ENCODE measurements around the gene HERC2. TPM values are rescaled to one million over a fixed set of nuclear protein-coding genes. Genes with fewer than 3 reads are reported as not detected.

The HERC2 gene
- total RNA-seq, 1 donor from 2014 or later = 62.2 TPM

GRCh38 chr15:28099555-28100140 is 222.3 kb downstream of the HERC2 start:
- no peak for DNase-seq (ENCODE audit: low spot score)

DNA sequence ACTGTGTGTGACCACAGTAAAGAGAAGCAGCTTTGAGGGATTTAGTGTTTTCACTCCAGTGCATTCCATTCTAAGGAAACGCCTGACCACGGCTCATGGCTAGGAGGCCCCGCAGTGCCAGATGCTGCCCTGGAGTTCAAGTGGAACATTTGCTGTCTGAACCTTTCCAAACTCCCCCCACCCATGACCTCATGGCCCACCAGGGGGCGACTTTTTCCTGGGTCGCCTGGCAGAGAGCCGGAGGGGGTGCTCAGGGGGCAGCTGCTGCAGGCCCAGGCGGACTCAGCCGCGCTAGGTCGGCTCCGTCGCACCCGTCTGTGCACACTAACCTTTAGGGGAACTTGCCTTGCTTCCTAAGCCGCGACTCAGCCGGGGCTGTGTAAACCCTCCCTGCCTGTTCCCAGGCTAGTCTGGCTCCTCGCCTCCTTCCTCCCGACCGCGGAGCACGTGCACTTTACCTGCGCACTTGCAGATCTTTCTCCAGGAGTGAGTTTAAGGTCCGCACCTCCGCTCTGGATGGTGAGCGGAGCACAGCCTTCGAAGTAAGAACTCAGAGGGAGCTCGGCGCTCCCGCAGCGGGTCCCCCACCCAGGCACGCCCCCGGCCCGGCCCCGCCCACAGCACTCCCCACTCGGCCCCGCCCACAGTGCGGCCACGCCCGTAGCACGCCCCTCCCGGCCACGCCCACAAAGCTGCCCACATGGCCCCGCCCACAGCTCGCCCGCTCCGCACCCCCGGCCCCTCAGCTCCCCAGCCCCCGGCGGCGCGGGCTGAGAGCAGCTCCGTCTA is 223.0 kb downstream of the HERC2 start, which contains the start of gene OCA2:
OCA2 (minus strand) TSS at position 550 of the 789 bp plus-strand sequence. CDS start 17,441 bp downstream, outside the sequence.
- DNase-seq (ENCODE audit: low spot score) = peak; percentile 86

DNA sequence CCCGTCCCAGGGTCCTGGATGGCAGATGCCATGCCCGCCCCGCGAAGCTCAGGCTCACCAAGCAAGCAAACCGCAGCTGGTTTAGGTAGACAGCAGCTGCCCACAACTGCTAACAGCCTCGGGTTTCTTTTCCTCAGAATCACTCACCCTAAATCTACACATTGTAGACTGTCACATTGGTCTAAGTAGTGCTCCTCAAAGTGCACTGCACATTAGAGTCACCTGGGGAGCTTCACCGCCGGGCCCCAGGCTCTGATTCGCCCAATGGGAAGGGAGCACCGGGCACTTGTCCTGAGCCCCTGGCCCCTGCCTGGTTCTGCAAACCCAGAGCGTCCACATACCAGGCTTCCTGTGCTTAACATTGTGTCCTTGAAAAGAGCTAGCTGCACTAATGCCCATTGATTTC is 223.6 kb downstream of the HERC2 start:
- DNase-seq (ENCODE audit: low spot score) = no peak

DNA sequence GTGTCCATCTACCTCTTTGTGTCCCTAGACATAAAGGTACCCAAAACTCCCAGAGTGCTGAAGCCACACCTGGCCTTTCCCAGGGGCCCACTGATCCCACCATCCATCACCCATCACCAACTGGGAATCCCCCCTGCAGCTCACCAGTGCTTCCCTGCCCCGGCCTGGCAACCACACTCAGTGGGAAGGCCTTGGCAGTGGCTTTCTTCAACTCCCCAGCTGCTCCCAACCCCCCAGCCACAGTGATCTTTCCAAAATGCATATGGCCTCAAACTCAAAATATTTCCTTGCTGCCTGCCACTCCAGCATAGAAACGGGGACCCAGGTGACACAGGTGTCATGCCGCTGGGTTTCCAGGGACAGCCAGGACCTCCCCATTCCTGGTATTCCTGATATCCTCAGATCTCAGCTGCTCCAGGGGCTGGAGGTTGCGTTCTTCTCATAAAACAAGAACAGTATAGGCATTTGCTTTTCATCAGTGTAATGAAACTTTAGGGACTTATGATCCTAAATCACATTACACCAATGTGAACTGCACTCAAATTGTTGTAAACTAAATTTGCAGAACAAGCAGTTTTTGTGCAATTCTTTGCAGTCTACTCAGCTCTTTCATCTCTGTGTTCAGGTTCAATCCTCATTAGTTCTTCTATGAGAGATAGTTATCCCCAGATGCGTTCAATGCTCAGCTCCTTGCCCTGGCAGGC is 224.2 kb downstream of the HERC2 start:
- no peak for DNase-seq (ENCODE audit: low spot score)

- peak; percentile 84 for DNase-seq (ENCODE audit: low spot score)
Observed at GRCh38 chr15:28096670-28097431, 225.1 kb downstream of the HERC2 start.

DNA sequence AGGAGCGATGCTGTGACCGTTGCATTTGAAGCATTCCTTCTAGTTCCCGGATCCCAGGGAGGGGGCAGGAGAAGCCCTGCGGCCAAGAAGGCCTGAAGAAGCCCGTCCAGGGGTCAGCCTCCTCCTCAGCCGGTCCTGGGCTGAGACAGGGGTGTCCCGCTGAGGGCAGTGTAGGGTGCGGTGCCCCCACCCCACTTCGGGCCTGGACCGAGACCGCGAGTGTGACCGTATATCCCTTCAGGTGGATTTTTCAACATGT is 225.6 kb downstream of the HERC2 start:
- DNase-seq (ENCODE audit: low spot score) = no peak

DNA sequence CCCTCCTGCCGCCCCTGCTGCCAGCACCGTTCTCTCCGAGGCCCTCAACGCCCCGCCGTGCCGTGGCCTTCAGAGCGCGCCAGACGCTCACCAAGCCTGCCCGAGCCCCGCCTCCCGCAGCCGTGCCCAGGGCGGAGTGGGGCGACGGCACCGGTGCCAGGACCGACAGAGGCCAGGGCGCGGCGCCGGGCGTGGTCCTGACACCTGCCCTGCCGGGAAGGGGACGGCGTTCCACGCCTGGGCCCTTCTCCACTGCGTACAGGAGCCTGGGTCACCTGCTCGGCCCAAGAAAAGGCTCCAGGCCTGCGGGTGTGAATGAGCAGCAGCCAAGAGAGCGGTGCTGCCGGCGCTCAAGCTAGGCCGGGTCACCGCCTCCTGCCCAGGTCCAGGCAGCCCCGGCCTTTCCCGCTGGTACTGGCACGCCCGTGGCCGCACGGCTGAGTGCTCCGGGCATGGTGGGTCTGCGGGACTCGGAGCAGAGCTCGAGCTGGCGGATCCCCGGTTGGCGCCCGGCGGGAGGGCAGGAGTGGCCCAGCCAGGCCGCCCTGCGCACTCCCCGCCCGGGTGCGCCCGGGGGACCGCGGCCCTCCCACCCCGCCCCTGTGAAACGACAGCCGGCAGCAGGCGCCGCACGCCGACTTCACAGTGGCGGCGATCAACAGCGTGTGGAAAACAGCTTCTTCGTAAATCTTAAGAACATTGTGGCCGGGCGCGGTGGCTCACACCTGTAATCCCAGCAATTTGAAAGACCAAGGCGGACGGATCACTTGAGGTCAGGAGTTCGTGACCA is 227.1 kb downstream of the HERC2 start:
- peak; percentile 90 for DNase-seq (ENCODE audit: low spot score)

DNA sequence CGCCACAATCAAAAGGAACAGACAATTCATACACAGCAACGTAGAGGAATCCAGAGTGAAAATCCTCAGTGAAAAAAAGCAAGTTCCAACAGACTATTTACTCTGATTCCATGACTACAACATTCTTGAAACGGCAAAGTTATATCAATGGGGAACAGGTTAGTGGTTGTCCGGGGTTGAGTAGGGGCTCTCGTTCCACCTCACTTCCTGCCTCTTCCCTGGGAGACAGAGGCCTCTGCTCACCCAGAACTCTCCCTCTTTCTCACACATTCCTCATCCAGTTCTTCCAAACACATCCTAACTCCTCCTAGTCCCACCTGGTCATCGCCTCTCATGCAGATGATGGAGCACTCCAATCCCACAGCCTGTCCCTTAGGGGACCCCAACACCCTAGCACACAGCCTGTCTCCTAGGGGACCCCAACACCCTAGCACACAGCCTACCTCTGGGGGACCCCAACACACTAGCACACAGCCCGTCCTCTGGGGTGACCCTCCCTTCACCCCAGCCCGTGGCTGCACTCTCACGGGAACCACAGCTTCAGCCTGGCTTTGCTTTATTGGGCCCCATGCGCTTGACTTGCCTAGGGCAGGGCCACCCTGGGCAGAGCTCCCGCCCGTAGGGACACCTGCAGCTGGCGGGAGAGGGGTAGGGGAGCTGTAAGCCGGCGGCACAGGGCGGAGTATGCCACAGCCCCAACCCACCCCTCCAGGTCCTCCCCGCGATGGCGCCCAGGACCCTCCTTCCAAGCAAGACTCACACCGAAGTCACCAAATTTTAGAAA is 228.0 kb downstream of the HERC2 start:
- no peak for DNase-seq (ENCODE audit: low spot score)

DNA sequence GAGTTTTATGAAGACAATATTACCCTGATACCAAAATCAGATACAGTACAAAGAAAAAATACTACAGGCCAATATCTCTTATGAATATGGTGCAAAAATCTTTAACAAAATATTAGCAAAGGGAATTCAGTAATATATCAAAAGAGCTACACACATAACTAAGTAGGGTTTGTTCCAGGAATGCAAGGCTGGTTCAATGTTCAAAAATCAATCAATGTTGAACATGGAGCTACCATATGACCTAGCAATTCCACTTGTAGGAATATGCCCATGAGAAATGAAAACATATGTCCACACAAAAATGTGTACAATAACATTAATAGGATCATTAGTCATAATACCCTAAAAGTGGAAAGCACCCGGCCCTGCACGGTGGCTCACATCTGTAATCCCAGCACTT is 230.7 kb downstream of the HERC2 start:
- no peak for DNase-seq (ENCODE audit: low spot score)

DNA sequence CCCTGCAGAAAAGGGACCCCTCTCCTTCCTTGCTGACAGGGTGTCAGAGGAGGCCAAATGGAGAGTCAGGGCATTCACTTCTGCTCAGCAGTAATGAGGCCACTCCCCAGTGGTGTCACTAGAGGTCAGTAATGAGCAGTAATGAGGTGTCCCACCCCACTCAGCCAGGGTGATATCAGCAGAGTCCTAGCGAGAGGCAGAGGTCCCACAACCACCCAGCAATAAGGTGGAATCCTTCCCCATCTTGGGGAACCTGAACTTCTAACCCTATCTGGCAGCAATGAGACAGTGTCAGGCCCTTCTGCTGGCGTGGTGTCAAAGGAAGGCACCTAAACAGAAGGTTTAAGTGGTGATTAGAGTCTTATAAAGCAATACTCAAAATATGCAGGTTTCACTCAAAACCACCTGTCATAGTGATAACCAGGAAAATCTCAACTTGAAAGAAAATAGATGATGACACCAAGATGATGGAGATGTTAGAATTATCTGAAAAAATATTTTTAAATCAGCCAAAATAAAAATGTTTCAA is 235.7 kb downstream of the HERC2 start:
- DNase-seq (ENCODE audit: low spot score) = no peak

- no peak for DNase-seq (ENCODE audit: low spot score)
Observed at GRCh38 chr15:28085489-28086174, 236.3 kb downstream of the HERC2 start.

DNA sequence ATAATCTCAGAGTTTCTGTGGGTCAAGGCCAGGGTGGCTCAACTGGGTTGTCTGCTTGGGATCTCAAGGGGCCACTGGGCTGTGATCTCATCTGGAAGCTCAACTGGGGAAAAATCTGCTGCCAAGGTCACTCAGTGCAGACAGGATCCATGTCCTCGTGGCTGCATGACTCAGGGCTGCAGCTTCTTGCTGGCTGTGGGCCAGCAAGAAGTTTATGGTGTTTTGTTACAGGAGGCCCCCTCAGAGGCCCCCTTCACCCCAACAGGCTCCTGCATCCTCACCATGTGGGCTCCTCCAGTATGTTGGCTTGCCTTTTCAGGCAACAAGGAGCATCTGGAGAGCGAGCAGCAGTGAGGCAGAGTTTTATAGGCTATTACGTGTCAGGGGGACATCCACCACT is 237.4 kb downstream of the HERC2 start:
- DNase-seq (ENCODE audit: low spot score) = no peak

DNA sequence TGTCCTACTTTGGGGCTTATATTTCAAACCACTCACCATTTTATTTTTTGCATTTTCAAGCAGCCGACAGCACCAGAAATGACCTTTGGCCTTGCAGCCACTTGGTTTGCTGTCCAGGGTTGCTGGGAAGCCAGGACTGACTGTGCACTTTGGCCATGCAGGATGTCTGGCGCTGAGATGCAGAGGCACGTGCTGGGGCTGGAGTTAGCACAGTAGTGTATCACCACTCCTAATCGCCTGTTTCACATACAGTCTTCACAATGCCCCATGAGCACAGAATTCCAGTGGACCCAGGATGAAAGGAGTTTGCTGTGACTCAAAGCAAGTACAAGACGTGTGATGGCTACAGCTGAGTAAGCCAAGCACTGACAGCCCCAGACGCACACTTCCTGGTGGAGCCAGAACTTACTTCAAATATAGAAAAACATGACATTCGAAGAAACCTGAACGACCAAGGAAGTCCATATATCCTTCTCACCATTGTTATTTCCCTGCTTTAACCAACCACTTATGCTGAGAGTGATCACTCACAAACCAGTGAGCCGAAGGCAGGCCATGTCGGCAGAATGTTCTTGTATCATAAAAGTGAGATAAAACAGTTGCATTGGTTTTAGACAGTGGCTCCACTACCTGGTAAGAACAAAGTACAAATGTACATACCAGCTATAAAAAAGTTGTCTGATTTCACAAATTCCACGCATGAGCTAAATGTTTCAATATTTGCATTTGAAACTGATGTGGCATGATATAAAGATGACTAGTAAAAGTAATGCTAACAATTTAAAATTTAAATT is 238.9 kb downstream of the HERC2 start:
- no peak for DNase-seq (ENCODE audit: low spot score)

DNA sequence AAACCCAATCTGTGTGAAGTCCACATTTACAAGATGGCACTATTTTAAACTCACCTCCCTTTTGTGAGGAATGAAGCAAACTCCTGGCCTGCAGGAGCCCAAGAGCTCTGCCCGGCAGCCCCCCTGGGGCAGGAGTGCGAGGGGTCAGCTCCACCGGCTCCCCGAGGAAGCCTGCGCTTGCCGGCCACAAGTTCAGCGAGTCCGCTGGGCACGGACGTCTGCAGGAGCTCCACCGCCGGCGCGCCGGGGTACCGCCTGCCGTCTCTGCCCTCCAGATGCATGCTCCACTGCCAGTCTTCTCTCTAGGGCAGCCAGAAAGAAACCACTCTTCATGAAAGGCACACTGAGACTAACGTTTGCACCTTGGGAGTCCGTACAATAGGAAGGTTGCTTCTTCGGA is 240.4 kb downstream of the HERC2 start:
- peak; percentile 84 for DNase-seq (ENCODE audit: low spot score)

DNA sequence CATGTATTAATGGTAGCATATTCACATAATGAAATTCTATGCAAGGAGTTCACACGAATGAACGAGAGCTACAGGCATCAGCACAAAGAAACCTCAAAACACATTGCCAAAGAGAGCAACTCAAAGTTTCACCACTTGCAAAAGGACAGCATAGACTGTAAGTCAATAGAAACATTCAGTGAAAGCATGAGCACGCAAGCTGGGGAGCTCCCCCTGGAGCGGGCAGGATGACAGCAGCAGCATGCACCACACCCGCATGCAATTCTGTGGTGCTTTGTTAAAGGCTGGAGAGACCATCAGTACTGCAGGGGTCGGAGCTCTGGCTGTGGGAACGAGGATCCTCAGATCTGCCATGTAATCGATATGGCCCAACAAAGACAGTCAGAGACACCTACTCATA is 241.6 kb downstream of the HERC2 start:
- DNase-seq (ENCODE audit: low spot score) = no peak

DNA sequence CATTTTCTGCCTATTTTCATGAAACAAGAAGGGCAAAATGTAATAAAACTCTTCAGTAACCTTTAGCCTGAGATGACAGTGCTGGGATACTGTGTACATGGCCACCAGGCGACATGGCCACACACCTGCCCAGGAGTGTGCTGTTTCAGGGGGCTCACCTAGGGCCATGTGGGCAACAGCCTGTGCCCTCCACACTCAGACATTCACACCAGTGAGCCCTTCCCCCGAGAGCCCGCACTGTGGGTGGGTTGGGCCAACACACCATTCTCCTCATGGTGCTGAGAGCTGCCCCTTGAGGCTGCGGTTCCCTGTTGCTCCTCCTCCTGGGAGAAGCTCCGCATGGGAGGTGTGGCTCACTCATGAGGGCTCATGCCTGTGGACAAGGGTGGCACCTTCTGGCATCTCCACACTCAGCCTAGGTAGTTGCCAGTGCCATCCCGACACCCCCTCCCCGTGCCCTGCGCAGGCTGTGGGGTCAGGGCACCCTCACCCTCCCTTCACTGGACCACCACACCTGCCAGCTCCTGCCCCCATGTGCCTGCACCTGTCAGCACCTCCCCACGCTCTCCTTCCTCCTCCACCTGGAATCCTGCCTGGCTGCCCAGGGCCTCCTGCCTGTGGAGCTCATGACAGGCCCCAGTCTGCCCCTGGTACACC is 242.5 kb downstream of the HERC2 start:
- DNase-seq (ENCODE audit: low spot score) = peak; percentile 75

DNA sequence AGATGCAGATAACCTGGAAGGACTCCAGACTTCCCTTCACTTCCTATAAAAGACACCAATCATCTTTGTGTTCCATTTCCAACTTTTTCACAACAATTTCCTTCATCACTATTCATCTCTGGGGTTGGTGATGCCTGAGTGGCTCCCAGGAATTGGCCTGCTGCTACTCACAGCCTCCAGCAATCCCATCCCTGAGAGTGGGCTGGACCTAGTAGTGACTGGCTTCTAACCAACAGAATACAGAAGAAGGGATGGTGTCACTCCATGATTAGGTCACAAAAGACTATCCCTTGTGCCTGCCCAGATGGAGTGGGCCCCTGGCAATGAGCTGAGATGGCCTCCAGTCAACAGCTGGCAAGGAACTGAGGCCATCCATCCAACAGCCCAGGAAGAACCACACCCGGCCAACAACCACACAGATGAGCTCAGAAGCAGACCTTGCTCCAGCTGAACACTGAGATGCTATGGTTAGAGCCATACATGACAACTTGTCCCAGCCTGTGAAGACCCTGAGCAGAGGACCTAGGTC is 243.7 kb downstream of the HERC2 start:
- no peak for DNase-seq (ENCODE audit: low spot score)

- no peak for DNase-seq (ENCODE audit: low spot score)
Observed at GRCh38 chr15:28075573-28075972, 246.4 kb downstream of the HERC2 start.
